ENCODE data around the gene UBE2D2.

DNA sequence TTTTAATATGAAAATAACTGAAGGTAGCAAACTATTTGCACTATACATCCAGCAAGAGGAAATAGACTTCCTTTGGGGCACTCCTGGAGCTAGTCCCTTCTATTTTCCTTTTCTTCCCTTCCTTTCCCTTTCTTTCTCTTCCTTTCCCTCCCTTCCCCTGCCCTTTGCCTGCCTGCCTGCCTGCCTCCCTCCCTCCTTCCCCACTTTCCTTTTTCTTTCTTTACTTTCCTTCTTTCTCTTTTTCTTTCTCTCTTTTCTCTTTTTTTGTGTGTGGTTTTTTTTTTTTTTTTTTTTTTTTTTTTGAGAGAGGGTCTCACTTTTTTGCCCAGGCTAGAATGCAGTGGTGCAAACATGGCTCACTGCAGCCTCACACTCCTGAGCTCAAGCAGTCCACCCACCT is 69.7 kb downstream of the UBE2D2 start:
- TF ChIP-seq, protein P1, sequence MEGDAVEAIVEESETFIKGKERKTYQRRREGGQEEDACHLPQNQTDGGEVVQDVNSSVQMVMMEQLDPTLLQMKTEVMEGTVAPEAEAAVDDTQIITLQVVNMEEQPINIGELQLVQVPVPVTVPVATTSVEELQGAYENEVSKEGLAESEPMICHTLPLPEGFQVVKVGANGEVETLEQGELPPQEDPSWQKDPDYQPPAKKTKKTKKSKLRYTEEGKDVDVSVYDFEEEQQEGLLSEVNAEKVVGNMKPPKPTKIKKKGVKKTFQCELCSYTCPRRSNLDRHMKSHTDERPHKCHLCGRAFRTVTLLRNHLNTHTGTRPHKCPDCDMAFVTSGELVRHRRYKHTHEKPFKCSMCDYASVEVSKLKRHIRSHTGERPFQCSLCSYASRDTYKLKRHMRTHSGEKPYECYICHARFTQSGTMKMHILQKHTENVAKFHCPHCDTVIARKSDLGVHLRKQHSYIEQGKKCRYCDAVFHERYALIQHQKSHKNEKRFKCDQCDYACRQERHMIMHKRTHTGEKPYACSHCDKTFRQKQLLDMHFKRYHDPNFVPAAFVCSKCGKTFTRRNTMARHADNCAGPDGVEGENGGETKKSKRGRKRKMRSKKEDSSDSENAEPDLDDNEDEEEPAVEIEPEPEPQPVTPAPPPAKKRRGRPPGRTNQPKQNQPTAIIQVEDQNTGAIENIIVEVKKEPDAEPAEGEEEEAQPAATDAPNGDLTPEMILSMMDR (IDR thresholded peaks at IDR 0.05) = no peak
- no peak for TF ChIP-seq POLR2AphosphoS5 (IDR thresholded peaks at IDR 0.05)

Measured in esophagus muscularis mucosa (tissue), 3 donors.